Stimulated activated CD8-positive, alpha-beta memory T cell treated with anti-CD3 and anti-CD28 coated beads, Interleukin-7, amount 100 ng/mL, for 24 hours (primary cell): ENCODE measurements around the gene ZCCHC4.
"Not testable (repeated sequence)": the region's sequence is repeated elsewhere in the genome, so short reads cannot be mapped to it uniquely, and the experiment has no call there.

Source experiments
- DNase-seq: peaks from one replicate; pipeline ENCODE4 v3.0.0-alpha.2; 2020; ENCODE audit warnings: low read depth

ZCCHC4 gene

DNA sequence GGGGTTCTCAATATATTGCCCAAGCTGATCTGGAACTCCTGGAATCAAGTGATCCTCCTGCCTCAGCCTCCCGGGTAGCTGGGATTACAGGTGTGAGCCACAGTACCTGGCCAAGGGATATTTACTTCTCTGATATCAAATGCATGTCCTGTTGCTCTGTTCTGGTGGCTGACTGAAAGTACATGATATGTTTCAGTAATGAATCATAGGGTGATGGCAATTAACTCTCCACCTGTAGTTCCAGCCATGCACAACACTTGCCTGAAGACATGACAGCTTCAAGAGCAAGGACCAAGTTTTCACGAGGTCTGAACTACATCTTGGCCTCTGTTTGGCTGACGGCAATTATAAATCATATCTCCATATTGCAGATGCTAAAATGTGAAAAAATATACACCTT lies 9.1 kb downstream of the ZCCHC4 start:
- no peak for DNase-seq

GRCh38 chr4:25328463-25328862 lies 15.9 kb downstream of the ZCCHC4 start:
- DNase-seq, result not testable (repeated sequence)

DNA sequence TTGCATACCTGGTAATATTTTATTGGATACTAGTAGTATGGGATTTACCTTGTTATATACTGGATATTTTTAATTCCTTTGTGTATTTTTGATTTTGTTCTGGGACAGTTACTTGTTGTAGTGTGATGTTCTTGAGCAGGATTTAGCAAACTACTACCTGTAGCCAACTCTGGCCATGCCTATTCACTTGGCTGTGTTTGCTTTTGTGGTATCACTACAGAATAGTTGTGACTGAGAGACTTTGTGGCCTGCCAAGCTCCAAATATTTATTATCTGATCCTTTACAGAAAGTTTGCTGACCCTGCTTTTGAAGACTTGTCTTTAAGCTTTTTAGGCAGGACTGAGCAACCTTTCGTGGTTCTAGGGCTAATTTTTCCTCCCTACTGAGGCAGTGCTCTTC lies 17.8 kb downstream of the ZCCHC4 start:
- no peak for DNase-seq

GRCh38 chr4:25330905-25331808 lies 18.6 kb downstream of the ZCCHC4 start:
- no peak for DNase-seq

GRCh38 chr4:25343671-25344070 lies 31.1 kb downstream of the ZCCHC4 start:
- no peak for DNase-seq

DNA sequence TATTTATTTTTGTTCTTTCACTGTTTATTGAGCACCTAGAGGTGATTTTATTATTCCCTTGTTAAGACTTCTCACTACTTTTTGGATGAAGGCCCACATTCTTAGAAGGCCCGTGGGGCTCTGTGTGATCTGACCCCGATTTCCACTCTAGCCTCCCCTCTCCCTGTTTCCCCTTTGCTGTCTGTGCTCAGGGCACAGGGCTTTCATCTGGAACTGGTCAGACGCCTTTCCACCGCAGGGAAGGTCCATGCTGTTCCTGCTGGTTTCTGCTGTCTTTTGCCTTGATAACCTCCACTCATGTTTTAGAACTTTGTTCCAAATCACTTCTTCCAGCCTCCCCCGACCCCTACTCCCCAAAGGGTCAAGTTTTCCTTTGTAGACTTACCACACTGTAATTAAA lies 33.2 kb downstream of the ZCCHC4 start:
- no peak for DNase-seq

GRCh38 chr4:25346913-25347312 lies 34.3 kb downstream of the ZCCHC4 start:
- no peak for DNase-seq

DNA sequence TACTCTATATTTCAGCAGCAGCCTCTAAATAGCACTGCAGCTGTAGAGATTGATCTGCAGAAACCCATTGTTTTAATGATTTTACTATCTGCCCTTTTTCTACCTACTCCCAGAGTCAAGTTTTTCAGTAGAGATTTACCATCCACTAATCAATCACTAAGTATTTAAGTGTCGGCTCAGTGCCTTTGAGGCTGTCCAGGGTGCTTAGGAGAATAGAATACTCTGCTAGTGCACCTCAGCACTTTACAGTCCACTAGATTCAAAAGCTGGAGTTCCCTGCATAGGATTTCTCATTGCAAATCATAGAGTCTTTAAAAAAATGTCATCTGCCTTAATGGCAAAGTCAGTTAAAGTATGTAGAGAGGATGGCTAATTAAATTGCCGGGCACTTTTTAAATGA lies 34.9 kb downstream of the ZCCHC4 start:
- no peak for DNase-seq

- no peak for DNase-seq
Measured at GRCh38 chr4:25347971-25348370, 35.4 kb downstream of the ZCCHC4 start.

DNA sequence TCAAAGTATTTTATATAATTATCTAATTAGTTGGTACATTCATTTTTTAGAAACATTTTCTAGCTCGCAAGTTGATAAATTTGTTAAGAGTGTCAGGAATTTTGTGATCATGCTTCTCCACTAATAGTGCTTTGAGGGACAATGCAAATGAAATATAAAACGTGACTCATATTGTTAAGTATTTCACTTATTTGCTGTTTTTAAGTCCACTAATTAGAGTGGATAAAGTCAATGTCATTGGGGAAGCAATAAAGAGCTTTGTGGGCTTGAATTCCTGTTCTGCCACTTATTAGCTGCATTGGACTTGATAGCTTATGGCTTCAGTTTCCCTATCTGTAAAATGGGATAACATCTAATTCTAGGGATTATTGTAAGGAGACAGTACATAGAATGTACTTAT lies 38.0 kb downstream of the ZCCHC4 start:
- no peak for DNase-seq

DNA sequence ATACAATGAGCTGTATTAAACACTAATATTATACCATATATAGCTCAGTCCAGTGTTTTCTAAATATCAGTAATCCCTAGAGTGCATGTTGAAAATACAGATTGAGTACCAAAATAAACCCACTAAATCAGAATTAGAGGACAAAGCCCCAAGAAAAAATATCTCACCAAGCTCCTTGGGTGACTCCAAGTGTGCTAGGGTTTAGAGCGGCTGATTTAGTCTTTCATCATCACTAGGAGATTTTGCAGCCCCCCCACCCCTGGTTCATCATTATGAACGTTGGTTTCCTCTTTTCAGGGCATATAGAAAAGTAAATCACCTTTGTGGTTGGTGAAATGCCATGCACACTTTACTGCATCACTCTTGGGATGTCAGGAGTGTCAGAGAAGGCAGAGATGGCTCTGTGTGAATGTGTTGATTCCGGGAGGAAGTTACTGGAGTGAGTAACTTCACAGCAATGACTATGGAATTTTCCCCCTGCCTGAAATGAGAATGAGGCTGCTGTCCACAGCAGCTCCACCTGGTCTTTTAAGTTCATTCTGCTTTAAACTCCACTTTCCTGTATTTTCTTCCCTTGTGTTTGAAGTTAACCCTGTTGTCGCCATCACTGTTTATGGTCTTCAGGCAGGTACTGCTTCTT lies 39.3 kb downstream of the ZCCHC4 start:
- DNase-seq, result no peak

DNA sequence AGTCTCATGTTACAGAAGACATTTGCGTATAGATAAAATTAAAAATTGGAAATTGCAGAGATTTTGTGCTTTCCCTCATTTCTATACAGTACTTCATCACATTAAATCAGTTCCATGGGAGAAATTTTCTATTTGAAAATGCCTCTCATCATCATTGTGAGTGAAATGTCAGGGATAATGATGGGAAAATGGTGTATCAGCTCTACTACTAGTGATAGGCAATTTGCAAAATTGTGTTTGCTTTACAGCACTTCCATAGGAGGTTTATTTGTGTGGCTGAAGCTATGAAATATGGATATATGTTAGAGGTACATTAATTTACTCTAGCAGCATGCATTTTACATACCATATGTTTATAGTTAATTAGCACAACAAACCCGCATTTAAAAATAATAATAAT lies 43.5 kb downstream of the ZCCHC4 start:
- DNase-seq, result no peak

GRCh38 chr4:25358515-25359275 lies 46.1 kb downstream of the ZCCHC4 start:
- DNase-seq, result no peak

- no peak for DNase-seq
Measured at GRCh38 chr4:25361253-25361652, 48.7 kb downstream of the ZCCHC4 start.

DNA sequence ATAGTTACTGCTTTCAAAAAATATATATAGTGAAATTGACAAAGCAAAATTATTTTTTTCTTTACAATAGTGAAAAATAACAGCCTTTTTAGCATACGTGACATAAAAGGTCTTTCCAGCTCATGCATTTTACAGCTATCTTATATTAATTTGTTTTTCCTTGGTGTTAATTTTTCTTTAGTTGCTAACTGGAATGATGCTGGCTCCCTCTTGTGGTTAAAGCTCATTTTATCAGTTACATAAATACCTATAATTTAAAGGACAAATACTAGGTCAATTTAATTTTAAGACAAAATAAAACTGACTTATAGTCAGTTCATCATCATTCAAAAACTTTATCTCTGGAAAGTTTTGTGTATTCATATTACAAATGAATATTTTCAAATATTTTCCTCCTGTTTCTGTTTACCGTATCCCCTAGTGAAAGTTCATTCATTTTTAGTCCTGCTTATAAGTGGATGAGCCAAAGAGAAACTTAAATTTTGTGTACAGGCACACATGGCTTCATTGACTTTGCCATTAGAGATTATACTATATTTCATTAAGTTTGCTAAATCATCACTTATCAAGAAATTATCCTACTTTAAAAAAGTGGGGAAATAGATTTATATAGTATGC lies 54.5 kb downstream of the ZCCHC4 start:
- DNase-seq, result no peak

GRCh38 chr4:25367877-25368276 lies 55.3 kb downstream of the ZCCHC4 start:
- no peak for DNase-seq

DNA sequence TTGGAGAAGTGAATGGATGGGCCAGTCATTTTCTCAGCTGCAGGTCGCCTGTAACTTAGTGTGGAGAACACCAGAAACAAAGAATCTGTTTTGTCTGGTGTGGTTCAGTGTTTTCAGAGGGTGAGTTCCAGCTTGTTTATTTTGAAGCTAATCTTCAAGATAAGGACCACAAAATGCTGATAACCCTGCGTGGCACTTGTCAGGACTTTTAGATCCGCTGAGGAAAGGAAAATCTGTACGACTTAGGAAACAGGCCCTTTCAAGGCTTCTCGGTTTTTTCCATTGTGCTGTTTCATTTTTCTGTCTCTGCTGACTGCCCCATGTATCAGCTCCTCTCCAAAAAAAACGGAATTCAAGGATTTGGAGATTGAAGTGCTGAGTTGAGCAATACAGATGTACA lies 55.7 kb downstream of the ZCCHC4 start:
- DNase-seq, result no peak

GRCh38 chr4:25370242-25370641 lies 57.7 kb downstream of the ZCCHC4 start:
- DNase-seq, result no peak

GRCh38 chr4:25372549-25372948 lies 60.0 kb downstream of the ZCCHC4 start:
- DNase-seq, result not testable (repeated sequence)

- DNase-seq, result peak; percentile 98
Measured at GRCh38 chr4:25376754-25377571, 64.4 kb downstream of the ZCCHC4 start, which contains the start of gene ANAPC4. ANAPC4 (plus strand) TSS chr4:25377263; CDS start chr4:25377428, 165 bp downstream.
